ENCODE results near the gene TNK1. TPM values are rescaled to one million over a fixed set of nuclear protein-coding genes. Genes with fewer than 3 reads are reported as not detected.

The TNK1 gene
- polyA plus RNA-seq, 1 of the 3 experiments (the other 2 are of a cell fraction) = 0.64 TPM

DNA sequence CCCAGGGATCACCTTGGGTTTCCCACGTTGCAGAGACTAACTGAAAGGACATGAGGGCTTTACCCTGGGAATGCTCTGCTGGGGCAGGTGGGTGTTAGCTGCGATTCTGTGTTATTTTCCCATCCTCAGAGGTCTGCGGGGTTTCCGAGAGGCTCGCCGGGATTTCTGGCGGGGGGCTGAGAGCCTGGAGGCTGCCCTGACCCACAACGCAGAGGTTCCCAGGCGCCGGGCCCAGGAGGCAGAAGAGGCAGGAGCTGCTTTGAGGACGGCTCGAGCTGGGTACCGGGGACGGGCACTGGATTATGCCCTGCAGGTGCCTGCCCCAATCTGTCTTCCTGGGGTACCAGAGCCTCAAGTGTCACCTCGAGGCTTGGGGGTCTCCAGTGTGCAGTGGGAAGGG lies 37.6 kb upstream of the TNK1 start:
- Histone ChIP-seq H3K9ac (no peak overlapping the region), H3K9me2 (no peaks in the 10 kb centered on the region), H2AFZ (ENCODE audit: low read depth) (no peak overlapping the region), H3K4me2 (no peak overlapping the region), H3K36me3 (replicated peaks in 1 of 2; ENCODE audit: control insufficient read depth in 1 of 2, insufficient read depth in 2 of 2, low read length in 1 of 2) (no peaks in the 10 kb centered on the region), H3K27ac (ENCODE audit: low read depth in 2 of 2, low read length in 1 of 2) (no peak overlapping the region), H3K4me3 (ENCODE audit: low read depth in 2 of 2, low read length in 1 of 2) (no peak overlapping the region), H3K79me2 (ENCODE audit: insufficient read depth) (no peaks in the 10 kb centered on the region), H3F3A (replicated peaks; ENCODE audit: insufficient read depth) (peaks cover 3% of the 10 kb centered on the region), H3K4me1 (ENCODE audit: control insufficient read depth in 1 of 2, insufficient read depth in 2 of 2, low read depth in 1 of 2, low read length in 1 of 2) (peaks cover 0 to 5% of the 10 kb centered on the region in 2 experiments; a peak in 1 of 4 replicates), H3K27me3 (ENCODE audit: insufficient read depth) (peaks cover 19% of the 10 kb centered on the region), H4K20me1 (ENCODE audit: insufficient read depth) (no peaks in the 10 kb centered on the region), H3K9me3 (no peaks in the 10 kb centered on the region)
- POLR2A ChIA-PET = interaction anchor here (0.7 kb wide), 1 partner anchor 136 kb away, joined by 3 read pairs; the partner anchor contains the start of gene ZBTB4
- WGBS (ENCODE audit: low lambda C conversion rate) = 30% methylated on average over 11 of the region's 15 CpGs
- TF ChIP-seq SMC3 (IDR thresholded peaks at IDR 0.05; ENCODE audit: low read depth, low read length) (no peak), GATA2 (CRISPR knock-in tag; IDR thresholded peaks at IDR 0.05) (no peak), FOXM1 (IDR thresholded peaks at IDR 0.05; ENCODE audit: low read depth) (no peak), TCF12 (IDR thresholded peaks at IDR 0.05) (no peak), RXRA (IDR thresholded peaks at IDR 0.05; ENCODE audit: borderline replicate concordance, low read depth) (no peak), NFIC (IDR thresholded peaks at IDR 0.05; ENCODE audit: borderline replicate concordance) (no peak), EP300 (IDR thresholded peaks at IDR 0.05; ENCODE audit: borderline replicate concordance in 1 of 2, low read depth in 1 of 2, low read length in 1 of 2) (no peak), GABPA (IDR thresholded peaks at IDR 0.05; ENCODE audit: low read depth) (no peak), NRF1 (IDR thresholded peaks at IDR 0.05; ENCODE audit: low read depth, low read length) (no peak), YY1 (IDR thresholded peaks at IDR 0.05; ENCODE audit: low read depth) (no peak), TEAD4 (IDR thresholded peaks at IDR 0.05; ENCODE audit: borderline replicate concordance, insufficient read depth) (no peak)
- TF ChIP-seq, protein P1, sequence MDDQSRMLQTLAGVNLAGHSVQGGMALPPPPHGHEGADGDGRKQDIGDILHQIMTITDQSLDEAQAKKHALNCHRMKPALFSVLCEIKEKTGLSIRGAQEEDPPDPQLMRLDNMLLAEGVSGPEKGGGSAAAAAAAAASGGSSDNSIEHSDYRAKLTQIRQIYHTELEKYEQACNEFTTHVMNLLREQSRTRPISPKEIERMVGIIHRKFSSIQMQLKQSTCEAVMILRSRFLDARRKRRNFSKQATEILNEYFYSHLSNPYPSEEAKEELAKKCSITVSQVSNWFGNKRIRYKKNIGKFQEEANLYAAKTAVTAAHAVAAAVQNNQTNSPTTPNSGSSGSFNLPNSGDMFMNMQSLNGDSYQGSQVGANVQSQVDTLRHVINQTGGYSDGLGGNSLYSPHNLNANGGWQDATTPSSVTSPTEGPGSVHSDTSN (IDR thresholded peaks at IDR 0.05) = no peak
- TF ChIP-seq, protein P2, sequence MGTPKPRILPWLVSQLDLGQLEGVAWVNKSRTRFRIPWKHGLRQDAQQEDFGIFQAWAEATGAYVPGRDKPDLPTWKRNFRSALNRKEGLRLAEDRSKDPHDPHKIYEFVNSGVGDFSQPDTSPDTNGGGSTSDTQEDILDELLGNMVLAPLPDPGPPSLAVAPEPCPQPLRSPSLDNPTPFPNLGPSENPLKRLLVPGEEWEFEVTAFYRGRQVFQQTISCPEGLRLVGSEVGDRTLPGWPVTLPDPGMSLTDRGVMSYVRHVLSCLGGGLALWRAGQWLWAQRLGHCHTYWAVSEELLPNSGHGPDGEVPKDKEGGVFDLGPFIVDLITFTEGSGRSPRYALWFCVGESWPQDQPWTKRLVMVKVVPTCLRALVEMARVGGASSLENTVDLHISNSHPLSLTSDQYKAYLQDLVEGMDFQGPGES (IDR thresholded peaks at IDR 0.05; ENCODE audit: low read depth, low read length) = no peak
- TF ChIP-seq, protein P3, sequence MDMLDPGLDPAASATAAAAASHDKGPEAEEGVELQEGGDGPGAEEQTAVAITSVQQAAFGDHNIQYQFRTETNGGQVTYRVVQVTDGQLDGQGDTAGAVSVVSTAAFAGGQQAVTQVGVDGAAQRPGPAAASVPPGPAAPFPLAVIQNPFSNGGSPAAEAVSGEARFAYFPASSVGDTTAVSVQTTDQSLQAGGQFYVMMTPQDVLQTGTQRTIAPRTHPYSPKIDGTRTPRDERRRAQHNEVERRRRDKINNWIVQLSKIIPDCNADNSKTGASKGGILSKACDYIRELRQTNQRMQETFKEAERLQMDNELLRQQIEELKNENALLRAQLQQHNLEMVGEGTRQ (IDR thresholded peaks at IDR 0.05; ENCODE audit: borderline replicate concordance, low read depth, low read length) = no peak
- TF ChIP-seq, protein P4, sequence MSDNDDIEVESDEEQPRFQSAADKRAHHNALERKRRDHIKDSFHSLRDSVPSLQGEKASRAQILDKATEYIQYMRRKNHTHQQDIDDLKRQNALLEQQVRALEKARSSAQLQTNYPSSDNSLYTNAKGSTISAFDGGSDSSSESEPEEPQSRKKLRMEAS (IDR thresholded peaks at IDR 0.05; ENCODE audit: low read depth) = no peak
- TF ChIP-seq, protein P5, sequence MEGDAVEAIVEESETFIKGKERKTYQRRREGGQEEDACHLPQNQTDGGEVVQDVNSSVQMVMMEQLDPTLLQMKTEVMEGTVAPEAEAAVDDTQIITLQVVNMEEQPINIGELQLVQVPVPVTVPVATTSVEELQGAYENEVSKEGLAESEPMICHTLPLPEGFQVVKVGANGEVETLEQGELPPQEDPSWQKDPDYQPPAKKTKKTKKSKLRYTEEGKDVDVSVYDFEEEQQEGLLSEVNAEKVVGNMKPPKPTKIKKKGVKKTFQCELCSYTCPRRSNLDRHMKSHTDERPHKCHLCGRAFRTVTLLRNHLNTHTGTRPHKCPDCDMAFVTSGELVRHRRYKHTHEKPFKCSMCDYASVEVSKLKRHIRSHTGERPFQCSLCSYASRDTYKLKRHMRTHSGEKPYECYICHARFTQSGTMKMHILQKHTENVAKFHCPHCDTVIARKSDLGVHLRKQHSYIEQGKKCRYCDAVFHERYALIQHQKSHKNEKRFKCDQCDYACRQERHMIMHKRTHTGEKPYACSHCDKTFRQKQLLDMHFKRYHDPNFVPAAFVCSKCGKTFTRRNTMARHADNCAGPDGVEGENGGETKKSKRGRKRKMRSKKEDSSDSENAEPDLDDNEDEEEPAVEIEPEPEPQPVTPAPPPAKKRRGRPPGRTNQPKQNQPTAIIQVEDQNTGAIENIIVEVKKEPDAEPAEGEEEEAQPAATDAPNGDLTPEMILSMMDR (IDR thresholded peaks at IDR 0.05) = no peak
- no peak for DNase-seq
- CTCF ChIA-PET = interaction anchor here (3.3 to 5.6 kb wide), 4 partner anchors 7 to 47 kb away, joined by 18 to 55 read pairs (median 39); partner anchors contain the start of genes ACAP1 and TMEM95
